BLaER1 (cell line): ENCODE results near the gene SIRT6.
"Not testable (repeated sequence)": the region's sequence is repeated elsewhere in the genome, so short reads cannot be mapped to it uniquely, and the experiment has no call there.

Experiments used
- H3K27ac ChIP-seq: shearing (Covaris generic); formaldehyde crosslinking; 2 replicates; pipeline ENCODE4 v1.8.1; 2022
- H3K27me3 ChIP-seq: shearing (Covaris generic); formaldehyde crosslinking; 2 replicates; pipeline ENCODE4 v1.8.1; 2022
- H3K36me3 ChIP-seq: shearing (Covaris generic); formaldehyde crosslinking; 2 replicates; pipeline ENCODE4 v1.8.1; 2022
- H3K4me1 ChIP-seq: shearing (Covaris generic); formaldehyde crosslinking; 2 replicates; pipeline ENCODE4 v1.8.1; 2022
- H3K4me2 ChIP-seq: shearing (Covaris generic); formaldehyde crosslinking; 2 replicates; pipeline ENCODE4 v1.8.1; 2022
- H3K4me3 ChIP-seq: shearing (Covaris generic); formaldehyde crosslinking; 2 replicates; pipeline ENCODE4 v1.8.1; 2022
- H3K9ac ChIP-seq: shearing (Covaris generic); formaldehyde crosslinking; 2 replicates; pipeline ENCODE4 v1.8.1; 2022
- H3K9me3 ChIP-seq: shearing (Covaris generic); formaldehyde crosslinking; 2 replicates; pipeline ENCODE4 v1.8.1; 2022
- H4K20me1 ChIP-seq: shearing (Covaris generic); formaldehyde crosslinking; 2 replicates; pipeline ENCODE4 v1.8.1; 2022
- Cebpa-rat ChIP-seq: shearing (Covaris generic); IDR thresholded peaks from 2 replicates; pipeline ENCODE4 v1.8.1; 2022

The SIRT6 gene

GRCh38 chr19:4199699-4200293 is 17.4 kb upstream of the SIRT6 start:
- Histone ChIP-seq H3K27ac (no peak overlapping the region), H3K4me3 (no peak overlapping the region), H3K27me3 (peaks cover 55% of the 10 kb centered on the region), H3K9ac (no peak overlapping the region), H4K20me1 (no peaks in the 10 kb centered on the region), H3K9me3 (peaks cover 8% of the 10 kb centered on the region; the same call in 1 of the 2 replicates), H3K4me2 (no peak overlapping the region), H3K4me1 (peaks cover 17% of the 10 kb centered on the region), H3K36me3 (no peaks in the 10 kb centered on the region)
- TF ChIP-seq Cebpa-rat = no peak

GRCh38 chr19:4198467-4199126 is 16.2 kb upstream of the SIRT6 start:
- H3K27ac ChIP-seq = no peak overlapping the region
- no peak overlapping the region for H3K4me2 ChIP-seq
- no peaks in the 10 kb centered on the region for H4K20me1 ChIP-seq
- H3K4me3 ChIP-seq = no peak overlapping the region
- H3K9me3 ChIP-seq = peaks cover 8% of the 10 kb centered on the region; the same call in 1 of the 2 replicates
- H3K9ac ChIP-seq = no peak overlapping the region
- H3K36me3 ChIP-seq = no peaks in the 10 kb centered on the region
- H3K4me1 ChIP-seq = peaks cover 29% of the 10 kb centered on the region
- TF ChIP-seq Cebpa-rat = no peak
- H3K27me3 ChIP-seq = peaks cover 55% of the 10 kb centered on the region

- H3K4me3 ChIP-seq = no peak overlapping the region
- H3K4me2 ChIP-seq = no peak overlapping the region
- no peak overlapping the region for H3K27ac ChIP-seq
Observed at GRCh38 chr19:4197625-4198466, 15.5 kb upstream of the SIRT6 start.

GRCh38 chr19:4197228-4197624 is 14.9 kb upstream of the SIRT6 start:
- TF ChIP-seq Cebpa-rat = no peak
- Histone ChIP-seq H3K9ac (no peak overlapping the region), H3K27me3 (peaks cover 55% of the 10 kb centered on the region), H4K20me1 (no peaks in the 10 kb centered on the region), H3K4me3 (no peak overlapping the region), H3K27ac (no peak overlapping the region), H3K4me2 (no peak overlapping the region), H3K4me1 (peaks cover 29% of the 10 kb centered on the region), H3K9me3 (peaks cover 8% of the 10 kb centered on the region; the same call in 1 of the 2 replicates), H3K36me3 (no peaks in the 10 kb centered on the region)

More at GRCh38 chr19:4197625-4198466, 15.5 kb upstream of the SIRT6 start:
- no peak for TF ChIP-seq Cebpa-rat
- Histone ChIP-seq H3K36me3 (no peaks in the 10 kb centered on the region), H3K4me1 (peaks cover 32% of the 10 kb centered on the region), H3K9ac (no peak overlapping the region), H4K20me1 (no peaks in the 10 kb centered on the region), H3K9me3 (peaks cover 8% of the 10 kb centered on the region; the same call in 1 of the 2 replicates), H3K27me3 (peaks cover 55% of the 10 kb centered on the region)

- no peaks in the 10 kb centered on the region for H4K20me1 ChIP-seq
- peaks cover 8% of the 10 kb centered on the region; the same call in 1 of the 2 replicates for H3K9me3 ChIP-seq
- no peak overlapping the region for H3K4me3 ChIP-seq
- no peak for TF ChIP-seq Cebpa-rat
- peaks cover 50% of the 10 kb centered on the region for H3K27me3 ChIP-seq
- H3K4me1 ChIP-seq = peaks cover 29% of the 10 kb centered on the region
- H3K9ac ChIP-seq = no peak overlapping the region
- H3K4me2 ChIP-seq = no peak overlapping the region
- no peak overlapping the region for H3K27ac ChIP-seq
- H3K36me3 ChIP-seq = no peaks in the 10 kb centered on the region
Observed at GRCh38 chr19:4196587-4197148, 14.3 kb upstream of the SIRT6 start.

GRCh38 chr19:4196009-4196408 is 13.6 kb upstream of the SIRT6 start:
- no peak overlapping the region for H3K27ac ChIP-seq
- no peak overlapping the region for H3K9ac ChIP-seq
- no peak overlapping the region for H3K4me2 ChIP-seq
- H3K4me3 ChIP-seq = no peak overlapping the region
- H3K36me3 ChIP-seq = no peaks in the 10 kb centered on the region
- peaks cover 8% of the 10 kb centered on the region; the same call in 1 of the 2 replicates for H3K9me3 ChIP-seq
- no peak for TF ChIP-seq Cebpa-rat
- H3K27me3 ChIP-seq = peaks cover 44% of the 10 kb centered on the region
- peaks cover 32% of the 10 kb centered on the region for H3K4me1 ChIP-seq
- no peaks in the 10 kb centered on the region for H4K20me1 ChIP-seq

- TF ChIP-seq Cebpa-rat = no peak
- no peak overlapping the region for H3K4me3 ChIP-seq
- H3K4me2 ChIP-seq = peak overlapping the region; percentile 85
- H3K36me3 ChIP-seq = no peaks in the 10 kb centered on the region
- peaks cover 27% of the 10 kb centered on the region for H3K27me3 ChIP-seq
- peaks cover 34% of the 10 kb centered on the region for H3K4me1 ChIP-seq
- peak overlapping the region; percentile 38; the same call in 1 of the 2 replicates for H3K9ac ChIP-seq
- peaks cover 8% of the 10 kb centered on the region; the same call in 1 of the 2 replicates for H3K9me3 ChIP-seq
- no peaks in the 10 kb centered on the region for H4K20me1 ChIP-seq
- H3K27ac ChIP-seq = peak overlapping the region; percentile 63
Observed at GRCh38 chr19:4194353-4194752, 12.0 kb upstream of the SIRT6 start.

GRCh38 chr19:4192537-4192936 is 10.2 kb upstream of the SIRT6 start:
- H3K27ac ChIP-seq, H3K4me2 ChIP-seq, H3K36me3 ChIP-seq, H4K20me1 ChIP-seq, H3K4me3 ChIP-seq, H3K9me3 ChIP-seq, H3K9ac ChIP-seq: not testable (repeated sequence)
- Histone ChIP-seq H3K27me3 (peaks cover 10% of the 10 kb centered on the region), H3K4me1 (peaks cover 34% of the 10 kb centered on the region)

GRCh38 chr19:4189641-4190040 is 7.3 kb upstream of the SIRT6 start:
- peaks cover 36% of the 10 kb centered on the region for H3K4me1 ChIP-seq
- H3K4me2 ChIP-seq = no peak overlapping the region
- H3K4me3 ChIP-seq = no peak overlapping the region
- TF ChIP-seq Cebpa-rat = no peak
- no peaks in the 10 kb centered on the region for H3K27me3 ChIP-seq
- no peak overlapping the region for H3K27ac ChIP-seq
- H3K9me3 ChIP-seq = no peaks in the 10 kb centered on the region
- no peaks in the 10 kb centered on the region for H3K36me3 ChIP-seq
- no peaks in the 10 kb centered on the region for H4K20me1 ChIP-seq
- H3K9ac ChIP-seq = no peak overlapping the region
